HG03469 (cell line): ENCODE data around the gene PACRGL.
A peak's percentile ranks its signal among the peaks of the same experiment; 100 is the strongest.

Experiments
- ATAC-seq: cut with Tn5 transposase; IDR thresholded peaks from one replicate; pipeline ENCODE4 v1.9.1; 2021; ENCODE audit warnings: mild to moderate bottlenecking, moderate library complexity, moderate number of reproducible peaks; ENCODE audit not compliant: unreplicated experiment

The PACRGL gene

GRCh38 chr4:20700007-20700761 is at the start of gene PACRGL:
TSS of gene PACRGL (plus strand) at chr4:20700458. CDS start at chr4:20704482, 4,024 bp downstream.
- ATAC-seq = peak; percentile 99

GRCh38 chr4:20652226-20652885 is 47.9 kb upstream of the PACRGL start:
- ATAC-seq = no peak

- ATAC-seq = no peak
These were observed 41.8 kb upstream of the PACRGL start for GRCh38 chr4:20658456-20658855.

- no peak for ATAC-seq
These were observed 37.4 kb upstream of the PACRGL start for GRCh38 chr4:20662851-20663250.

GRCh38 chr4:20666012-20666860 is 34.0 kb upstream of the PACRGL start:
- no peak for ATAC-seq

- no peak for ATAC-seq
These were observed 28.0 kb upstream of the PACRGL start for GRCh38 chr4:20672262-20672661.

GRCh38 chr4:20675786-20676185 is 24.5 kb upstream of the PACRGL start:
- no peak for ATAC-seq

- no peak for ATAC-seq
These were observed 23.6 kb upstream of the PACRGL start for GRCh38 chr4:20676501-20677197.

GRCh38 chr4:20678400-20678799 is 21.9 kb upstream of the PACRGL start:
- no peak for ATAC-seq

GRCh38 chr4:20679951-20680350 is 20.3 kb upstream of the PACRGL start:
- no peak for ATAC-seq

- no peak for ATAC-seq
These were observed 19.5 kb upstream of the PACRGL start for GRCh38 chr4:20680736-20681135.

- no peak for ATAC-seq
These were observed 19.0 kb upstream of the PACRGL start for GRCh38 chr4:20681271-20681670.

GRCh38 chr4:20682853-20683252 is 17.4 kb upstream of the PACRGL start:
- no peak for ATAC-seq

- no peak for ATAC-seq
These were observed 16.5 kb upstream of the PACRGL start for GRCh38 chr4:20683766-20684165.

GRCh38 chr4:20684852-20685763 is 15.2 kb upstream of the PACRGL start:
- ATAC-seq = no peak

GRCh38 chr4:20687864-20688263 is 12.4 kb upstream of the PACRGL start:
- no peak for ATAC-seq

- no peak for ATAC-seq
These were observed 3.4 kb upstream of the PACRGL start for GRCh38 chr4:20696815-20697214.

GRCh38 chr4:20698382-20698781 is 1.9 kb upstream of the PACRGL start:
- no peak for ATAC-seq

GRCh38 chr4:20698820-20699219 is 1.4 kb upstream of the PACRGL start:
- ATAC-seq = no peak

- ATAC-seq = no peak
These were observed 11.1 kb downstream of the PACRGL start for GRCh38 chr4:20711335-20711734.
